Gastrocnemius medialis (tissue), 4 donors: Measurements from ENCODE around the gene TGFB1. TPM values are rescaled to one million over a fixed set of nuclear protein-coding genes. Genes with fewer than 3 reads are reported as not detected.
"Not testable (repeated sequence)": the region's sequence is repeated elsewhere in the genome, so short reads cannot be mapped to it uniquely, and the experiment has no call there.

Experiments used
- ATAC-seq, 2 donors: fragments of 150-250 bp; one replicate each; pipeline ENCODE4 v1.9.1; 2016
- DNase-seq, 2 donors: peaks; one replicate each; pipeline ENCODE4 v3.0.0-alpha.2; 2019
- H3K27ac ChIP-seq, 4 donors: fragments of 200-600 bp; sonication (generic); 1 replicate in 1 of 4; 2 replicates in 3 of 4; pipeline ENCODE4 v1.5.1; 2016 to 2018; ENCODE audit warnings: mild to moderate bottlenecking in 2 of 4, moderate library complexity in 1 of 4
- H3K27me3 ChIP-seq, 3 donors: fragments of 200-600 bp; sonication (generic) in 2 of 3; 1 replicate in 1 of 3; 2 replicates in 2 of 3; pipeline versions ENCODE4 v1.5.1 to v1.6.0; 2016 to 2019; ENCODE audit warnings: mild to moderate bottlenecking in 1 of 3, moderate library complexity in 1 of 3
- H3K36me3 ChIP-seq, 2 donors: fragments of 200-600 bp; sonication (generic) in 1 of 2; one replicate each; pipeline ENCODE4 v1.5.1; 2017 to 2018
- H3K4me1 ChIP-seq, 2 donors: fragments of 200-600 bp; sonication (generic) in 1 of 2; one replicate each; pipeline ENCODE4 v1.5.1; 2016 to 2017; ENCODE audit warnings: mild to moderate bottlenecking in 2 of 2
- H3K4me3 ChIP-seq, 4 donors: fragments of 200-600 bp; sonication (generic) in 3 of 4; 1 replicate in 1 of 4; 2 replicates in 3 of 4; pipeline ENCODE4 v1.5.1; 2016 to 2019; ENCODE audit warnings: mild to moderate bottlenecking in 2 of 4
- H3K9me3 ChIP-seq, 3 donors: fragments of 200-600 bp; sonication (generic) in 2 of 3; 1 replicate in 1 of 3; 2 replicates in 2 of 3; pipeline ENCODE4 v1.5.1; 2016 to 2019
- CTCF ChIP-seq, 5 experiments: fragments of 450-650 bp in 3 of 5; fragments of 200-600 bp in 2 of 5; sonication (generic) in 2 of 5; IDR thresholded peaks in 4 of 5; conservative IDR thresholded peaks in 1 of 5; 1 replicate in 4 of 5; 2 replicates in 1 of 5; pipeline ENCODE4 v1.5.1; 2016 to 2019; ENCODE audit warnings: antibody characterized with exemption in 5 of 5, mild to moderate bottlenecking in 3 of 5, moderate library complexity in 3 of 5
- POLR2A ChIP-seq, 2 donors: fragments of 450-650 bp; IDR thresholded peaks; one replicate each; pipeline ENCODE4 v1.6.1; 2017; ENCODE audit warnings: antibody characterized with exemption in 2 of 2, mild to moderate bottlenecking in 2 of 2, moderate library complexity in 2 of 2
- in situ Hi-C, 4 donors: fragments of 200-750 bp; cut with MboI; loops; one replicate each; pipeline versions ENCODE4 v1.15.0 to v1.8.0; 2017; ENCODE audit warnings: low sequenced_read_pairs in 4 of 4
- intact Hi-C: fragments of 100-400 bp; cut with DNase I; formaldehyde crosslinking; loops from one replicate; pipeline ENCODE4 v1.15.1; 2023; ENCODE audit warnings: low total_unique reads
- total RNA-seq, 4 donors: library from RNA; depleted of rRNA; stranded (reverse); fragments of >200 nt; gene quantifications; one replicate each; pipeline versions ENCODE4 v1.1.0 to v1.2.3, GENCODE V29; 2016

Gene TGFB1
- total RNA-seq, 4 donors from 2014 or later: 1.9 to 5.2 (median 4.9) TPM

GRCh38 chr19:41351339-41352245, 2.1 kb downstream of the TGFB1 start:
- intact Hi-C loops: loop anchor here (2.0 to 5.0 kb wide), 2 partner anchors 25 to 149 kb away; no protein-coding TSS in a partner anchor
- H3K36me3 ChIP-seq: no peaks in the 10 kb centered on the region
- peak overlapping the region; percentile 75 to 80 (median 80) for H3K27ac ChIP-seq
- peak in 1 of 2 donors; percentile 37 for DNase-seq
- peak; percentile 25 to 26 for ATAC-seq
- H3K4me1 ChIP-seq: peaks cover 0 to 32% of the 10 kb centered on the region in 2 donors
- H3K27me3 ChIP-seq: peaks cover 27 to 51% (median 45%) of the 10 kb centered on the region in 3 donors
- peak overlapping the region; percentile 67 to 76 (median 73) for H3K4me3 ChIP-seq
- TF ChIP-seq POLR2A (IDR thresholded peaks at IDR 0.05): peak in 1 of 2 donors; percentile 40
- TF ChIP-seq CTCF (IDR thresholded peaks at IDR 0.05 in 4 of 5, conservative IDR thresholded peaks at IDR 0.05 in 1 of 5): no peak
- H3K9me3 ChIP-seq: no peaks in the 10 kb centered on the region
- in situ Hi-C loops: no loop called here

GRCh38 chr19:41350735-41351338, 2.9 kb downstream of the TGFB1 start:
- peak in 1 of 2 donors; percentile 4 for ATAC-seq

GRCh38 chr19:41346916-41347315, 6.8 kb downstream of the TGFB1 start:
- H3K9me3 ChIP-seq, DNase-seq, H3K4me3 ChIP-seq, H3K4me1 ChIP-seq, ATAC-seq, intact Hi-C loops, in situ Hi-C loops, H3K36me3 ChIP-seq, H3K27ac ChIP-seq: not testable (repeated sequence)
- H3K27me3 ChIP-seq: peaks cover 5 to 23% (median 17%) of the 10 kb centered on the region in 3 donors

More at GRCh38 chr19:41350735-41351338, 2.9 kb downstream of the TGFB1 start:
- Histone ChIP-seq H3K36me3 (no peaks in the 10 kb centered on the region), H3K9me3 (no peaks in the 10 kb centered on the region), H3K4me3 (peak overlapping the region; percentile 67 to 76 (median 73)), H3K27me3 (peaks cover 27 to 51% (median 45%) of the 10 kb centered on the region in 3 donors), H3K27ac (peak overlapping the region; percentile 75 to 80 (median 80)), H3K4me1 (peaks cover 0 to 32% of the 10 kb centered on the region in 2 donors)
- in situ Hi-C loops: no loop called here
- intact Hi-C loops: loop anchor here (5.0 kb wide), 1 partner anchor 149 kb away; no protein-coding TSS in a partner anchor
- no peak for DNase-seq
- TF ChIP-seq POLR2A (IDR thresholded peaks at IDR 0.05) (no peak), CTCF (IDR thresholded peaks at IDR 0.05 in 4 of 5, conservative IDR thresholded peaks at IDR 0.05 in 1 of 5) (no peak)

- DNase-seq: no peak
- H3K9me3 ChIP-seq: no peaks in the 10 kb centered on the region
- no peak for TF ChIP-seq POLR2A (IDR thresholded peaks at IDR 0.05)
- TF ChIP-seq CTCF (IDR thresholded peaks at IDR 0.05 in 4 of 5, conservative IDR thresholded peaks at IDR 0.05 in 1 of 5): no peak
- H3K36me3 ChIP-seq: peaks cover 0 to 4% of the 10 kb centered on the region in 2 donors
- no peaks in the 10 kb centered on the region for H3K4me1 ChIP-seq
- intact Hi-C loops (no loop called here), in situ Hi-C loops (no loop called here)
- H3K27ac ChIP-seq: no peak overlapping the region
- peaks cover 0 to 3% (median 0%) of the 10 kb centered on the region in 3 donors for H3K27me3 ChIP-seq
- ATAC-seq: no peak
- no peak overlapping the region for H3K4me3 ChIP-seq
Observed at GRCh38 chr19:41344162-41344561, 9.6 kb downstream of the TGFB1 start.
